ENCODE measurements around the gene ATG4D.

The ATG4D gene

GRCh38 chr19:10593820-10594637 lies 50.3 kb downstream of the ATG4D start:
- no peak for TF ChIP-seq GATA3 (IDR thresholded peaks at IDR 0.05; ENCODE audit: low read depth, low read length)
- TF ChIP-seq GATA2 (IDR thresholded peaks at IDR 0.05; ENCODE audit: low read depth, low read length), result no peak

GRCh38 chr19:10600149-10600548 lies 56.4 kb downstream of the ATG4D start:
- no peak for TF ChIP-seq GATA2 (IDR thresholded peaks at IDR 0.05; ENCODE audit: low read depth, low read length)

GRCh38 chr19:10601999-10602329 lies 58.3 kb downstream of the ATG4D start:
- TF ChIP-seq GATA3 (IDR thresholded peaks at IDR 0.05; ENCODE audit: low read depth, low read length) (no peak), GATA2 (IDR thresholded peaks at IDR 0.05; ENCODE audit: low read depth, low read length) (no peak)

GRCh38 chr19:10602330-10603083 lies 58.8 kb downstream of the ATG4D start:
- TF ChIP-seq GATA2 (IDR thresholded peaks at IDR 0.05; ENCODE audit: low read depth, low read length), result 0 out of 2 replicates have a peak, but pooled peaks have one; percentile 5
- no peak for TF ChIP-seq GATA3 (IDR thresholded peaks at IDR 0.05; ENCODE audit: low read depth, low read length)

All from SH-SY5Y (cell line).